ENCODE data around the gene LAMA5. TPM values are rescaled to one million over a fixed set of nuclear protein-coding genes. Genes with fewer than 3 reads are reported as not detected.
A peak's percentile ranks its signal among the peaks of the same experiment; 100 is the strongest.

Gene LAMA5
- total RNA-seq, 1 donor from 2014 or later: 55.8 TPM

DNA sequence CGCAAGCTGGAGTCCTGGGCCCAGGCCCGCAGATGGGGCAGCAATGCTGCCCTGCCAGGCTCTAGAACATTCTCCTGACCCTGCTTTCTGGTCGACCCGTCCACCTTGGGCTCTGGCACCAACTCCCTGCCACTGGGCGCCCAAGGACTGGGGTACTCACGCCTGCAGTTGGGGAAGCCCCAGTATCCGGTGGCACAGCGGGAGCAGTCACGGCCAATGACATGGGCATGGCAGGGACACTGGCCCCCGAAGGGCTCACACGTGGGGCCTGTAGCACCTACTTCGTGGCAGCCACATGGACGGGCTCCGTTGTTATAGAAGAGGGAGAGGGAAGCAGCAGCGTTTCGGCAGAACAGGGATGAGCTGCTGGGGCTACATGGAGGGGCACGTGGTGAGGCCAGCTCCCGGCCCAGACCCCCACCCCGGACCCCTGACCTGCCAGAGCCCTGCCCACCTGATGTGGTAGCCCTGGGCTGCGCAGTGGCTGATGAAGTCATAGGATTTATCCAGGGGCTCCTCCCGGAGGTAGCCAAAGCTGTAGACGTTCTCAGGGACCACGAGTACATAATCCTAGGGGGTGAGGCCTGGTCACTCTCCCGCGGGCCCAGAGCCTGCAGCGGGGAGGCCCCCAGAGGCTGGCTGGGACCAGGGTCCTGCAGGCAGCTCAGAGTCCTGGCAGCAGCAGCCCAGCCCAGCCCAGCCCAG, 38.3 kb downstream of the LAMA5 start:
- no peak for DNase-seq

DNA sequence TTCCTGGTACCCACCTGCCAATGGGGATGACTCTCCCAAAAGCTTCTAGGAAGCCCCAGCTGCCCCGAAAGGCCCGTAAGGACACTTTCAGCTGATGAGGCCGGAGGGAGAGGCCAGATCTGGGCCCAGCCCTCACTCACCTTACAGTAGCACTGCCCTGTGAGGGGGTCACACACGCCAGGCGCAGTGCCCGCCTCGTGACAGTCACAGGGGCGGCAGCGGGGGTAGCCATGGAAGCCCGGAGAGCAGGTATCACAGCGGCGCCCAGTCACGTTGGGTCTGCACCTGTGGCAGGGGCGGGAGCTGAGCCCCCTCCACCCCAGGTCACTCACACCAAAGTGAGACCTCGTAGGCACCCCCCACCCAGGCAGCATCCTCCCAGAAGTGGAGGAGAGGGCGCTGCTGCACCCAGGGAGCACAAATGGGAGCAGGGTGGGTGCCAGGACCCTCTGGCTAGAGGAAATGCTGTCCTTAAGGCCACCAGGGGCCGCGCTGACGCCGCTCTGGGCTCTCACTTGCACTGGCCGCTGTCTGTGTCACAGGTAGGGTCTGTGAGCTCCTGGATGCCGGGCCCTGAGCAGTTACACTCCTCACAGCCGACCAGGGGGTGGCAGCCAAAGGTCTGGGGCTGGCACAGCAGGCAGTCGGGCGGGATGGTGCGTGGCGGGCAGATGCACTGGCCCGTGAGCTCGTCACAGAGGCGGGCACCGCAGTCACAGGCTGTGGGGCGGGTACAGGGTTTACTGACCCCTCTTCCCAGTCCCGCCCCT, 39.2 kb downstream of the LAMA5 start:
- DNase-seq: no peak

DNA sequence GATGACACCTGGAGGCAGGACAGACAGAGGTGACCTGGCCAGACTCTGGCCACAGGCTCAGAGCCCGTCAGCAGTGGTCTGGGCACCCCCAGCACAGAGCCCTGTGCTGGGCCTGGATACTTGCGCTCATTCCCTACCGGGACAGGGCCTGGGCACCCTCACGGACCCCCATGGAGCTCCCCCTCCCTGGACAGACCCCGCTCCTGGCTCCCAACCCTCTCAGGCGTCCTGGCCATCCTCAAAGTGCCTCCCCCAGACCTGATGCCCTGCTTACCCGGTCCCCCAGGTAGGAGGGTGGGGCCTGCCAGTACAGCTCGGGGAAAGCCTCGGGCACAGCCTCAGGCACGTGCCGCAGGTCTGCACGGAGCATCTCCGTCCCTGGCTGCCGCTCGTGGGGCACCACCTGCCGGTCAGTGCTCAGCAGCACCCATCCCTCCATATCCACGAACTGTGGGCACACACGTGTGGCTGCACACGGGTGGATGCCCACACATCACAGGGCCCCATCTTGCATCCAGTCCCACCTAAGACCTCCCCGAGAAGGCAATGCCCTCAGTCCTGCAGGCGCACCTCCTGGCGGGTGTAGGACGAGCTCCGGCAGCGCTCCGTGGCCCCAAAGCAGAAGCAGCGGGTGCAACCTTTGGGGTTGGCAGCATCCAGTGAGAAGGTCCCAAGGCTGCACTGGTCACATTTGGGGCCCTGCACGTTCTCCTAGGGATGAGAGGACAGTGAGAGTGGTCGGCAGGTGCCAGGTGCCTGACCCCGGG, 40.0 kb downstream of the LAMA5 start:
- DNase-seq: no peak

DNA sequence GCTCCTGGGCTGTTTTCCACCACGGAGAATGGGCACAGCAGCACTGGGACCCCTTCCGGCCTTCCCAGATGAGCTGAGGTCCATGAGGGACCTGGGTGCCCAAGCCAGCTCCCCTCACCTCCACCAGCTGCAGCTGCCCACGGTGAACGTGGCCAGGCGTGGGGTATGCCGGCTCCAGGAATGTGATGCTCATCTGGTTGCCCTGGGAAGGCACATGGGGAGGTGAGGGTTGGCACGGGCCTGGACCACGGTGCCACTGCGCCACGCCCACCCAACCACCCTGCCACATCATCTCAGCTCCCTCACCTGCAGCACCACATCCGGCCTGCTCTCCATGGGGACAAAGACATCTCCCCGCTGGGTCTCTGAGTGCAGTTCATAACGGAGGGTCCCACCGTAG, 40.6 kb downstream of the LAMA5 start:
- DNase-seq: no peak

DNA sequence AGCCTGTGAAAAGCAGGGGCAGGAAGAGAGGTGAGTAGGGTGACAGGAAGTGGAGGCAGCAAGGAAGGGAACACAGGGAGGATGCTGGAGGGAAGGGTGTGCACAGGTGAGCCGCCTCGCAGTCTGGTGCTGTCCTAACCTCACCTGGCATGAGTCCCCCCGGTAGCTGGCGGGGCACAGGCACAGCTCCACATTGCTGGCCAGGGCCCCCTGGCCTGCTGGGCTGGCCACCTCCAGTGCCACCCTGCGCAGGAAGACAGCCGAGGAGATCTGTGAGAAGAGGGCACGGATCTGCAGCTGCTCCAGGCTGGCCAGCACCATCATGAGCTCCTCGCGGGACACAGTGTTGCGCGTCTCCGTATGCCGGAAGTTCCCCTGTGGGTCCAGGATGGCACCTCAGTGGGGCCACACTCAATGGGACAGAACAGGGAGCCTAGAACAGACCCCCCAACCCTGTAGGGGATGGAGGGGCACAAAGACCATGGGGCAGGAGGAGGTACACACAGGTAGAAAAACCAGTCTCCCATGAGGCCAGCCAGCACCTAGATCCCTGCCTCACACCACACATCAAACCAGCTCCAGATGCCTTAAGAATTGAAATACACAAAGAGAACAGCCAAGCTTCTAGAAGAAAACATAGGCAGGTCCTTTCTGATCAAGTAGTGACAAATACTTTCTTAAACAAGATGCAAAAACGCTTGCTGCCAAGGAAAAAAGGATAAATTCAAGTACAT, 41.8 kb downstream of the LAMA5 start:
- no peak for DNase-seq

DNA sequence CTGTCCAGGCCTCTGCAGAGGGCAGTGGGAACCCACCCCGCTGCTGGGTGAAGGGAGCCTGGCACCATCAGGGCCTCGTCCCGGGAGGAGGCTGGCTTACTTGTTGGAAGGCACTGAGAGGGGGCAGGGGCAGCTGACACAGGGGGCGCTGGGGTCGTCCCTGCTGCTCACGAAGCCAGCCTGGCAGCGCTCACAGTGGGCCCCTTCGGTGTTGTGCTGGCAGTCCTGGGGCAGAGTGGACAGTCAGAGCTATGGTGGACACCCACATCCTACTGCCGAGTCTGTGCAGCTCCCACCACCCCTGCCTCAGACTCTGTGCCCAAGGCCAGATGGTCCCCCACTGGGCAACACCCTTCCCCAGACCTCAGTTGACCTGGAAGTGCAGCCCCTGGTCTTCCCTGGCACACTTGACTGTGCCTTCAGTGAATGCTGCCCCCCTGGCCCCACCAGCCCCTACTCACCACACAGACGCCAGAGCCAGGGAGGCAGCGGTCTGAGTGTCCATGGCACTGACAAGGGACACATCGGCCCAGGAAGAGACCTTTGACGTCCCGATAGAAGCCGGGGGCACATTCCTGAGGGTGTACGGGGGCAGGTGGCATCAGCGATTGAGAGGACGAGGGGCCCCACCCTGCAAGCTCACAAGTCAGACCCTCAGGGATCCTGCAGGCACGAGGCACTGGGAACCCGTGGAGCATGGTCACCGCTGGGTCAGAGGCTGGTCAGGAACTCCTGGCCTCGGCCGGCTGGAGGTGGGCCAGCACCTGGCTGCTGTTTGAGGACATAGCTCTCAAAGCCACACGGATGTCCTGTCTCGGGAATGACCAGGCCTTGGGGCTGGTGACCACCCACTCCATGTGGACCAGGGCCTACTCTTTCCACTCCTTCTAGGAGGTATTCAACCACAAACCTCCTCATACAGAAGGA, 42.9 kb downstream of the LAMA5 start:
- no peak for DNase-seq

DNA sequence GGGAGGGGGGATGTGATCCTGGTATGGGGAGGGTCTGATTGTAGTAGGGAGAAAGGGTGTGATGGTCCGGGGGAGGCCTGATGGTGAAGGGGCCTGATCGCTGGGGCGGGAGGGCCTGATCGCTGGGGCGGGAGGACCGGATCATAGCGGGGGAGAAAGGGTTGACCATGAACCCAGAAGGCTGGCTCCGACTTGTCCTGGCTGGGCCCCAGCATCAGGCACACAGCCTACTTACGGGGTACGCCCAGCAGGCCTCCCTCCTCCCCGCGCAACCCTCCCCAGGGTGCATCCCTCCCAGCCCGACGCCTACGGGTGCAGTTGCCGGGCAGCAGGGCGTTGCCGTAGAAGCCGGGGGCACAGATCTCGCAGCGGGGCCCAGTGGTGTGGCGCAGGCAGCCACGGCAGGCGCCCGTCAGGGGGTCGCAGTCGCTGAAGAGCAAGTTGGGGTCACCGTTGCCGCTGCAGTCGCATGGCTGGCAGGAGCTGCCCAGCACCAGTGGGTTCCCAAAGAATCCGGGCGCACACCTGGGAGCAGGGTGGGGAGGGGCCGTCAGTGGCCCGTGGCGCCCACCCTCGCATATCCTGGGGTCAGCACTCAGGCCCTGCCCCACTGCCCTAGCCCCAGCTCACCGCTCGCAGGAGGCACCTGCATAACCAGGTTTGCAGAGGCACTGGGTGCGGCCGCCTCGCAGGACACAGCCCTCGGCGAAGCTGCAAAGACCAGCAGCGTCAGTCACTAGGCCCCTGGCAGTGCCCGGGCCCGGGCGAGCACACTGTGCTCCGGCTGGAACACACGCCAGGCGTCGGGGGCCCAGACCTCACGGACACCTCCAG, 43.7 kb downstream of the LAMA5 start:
- DNase-seq: no peak

DNA sequence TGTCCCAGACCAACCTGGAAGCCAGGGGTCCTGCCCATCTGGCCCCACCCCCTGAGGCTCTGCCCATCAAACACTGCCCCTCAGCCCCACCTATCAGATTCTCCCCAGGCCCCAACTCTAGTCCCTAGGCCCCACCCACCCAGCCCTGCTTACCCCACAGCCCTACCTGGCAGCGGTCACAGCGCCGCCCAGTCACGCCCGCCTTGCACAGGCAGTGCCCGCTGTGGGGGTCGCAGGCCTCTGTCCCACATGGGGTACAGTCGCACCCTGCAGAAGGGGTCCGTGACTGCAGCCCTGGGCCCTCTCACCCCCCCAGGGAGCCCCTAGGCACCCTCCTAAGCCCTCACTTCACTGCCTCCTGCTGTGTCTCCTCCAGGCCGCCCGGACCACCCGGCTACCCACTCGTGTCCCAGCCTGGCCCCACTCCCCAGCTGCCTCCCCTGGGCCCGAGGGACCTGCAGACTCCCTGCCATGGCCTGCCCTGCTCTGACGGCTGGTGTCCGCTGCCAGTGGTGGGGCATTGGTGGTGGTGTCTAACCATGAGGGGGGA, 44.5 kb downstream of the LAMA5 start:
- DNase-seq: no peak

DNA sequence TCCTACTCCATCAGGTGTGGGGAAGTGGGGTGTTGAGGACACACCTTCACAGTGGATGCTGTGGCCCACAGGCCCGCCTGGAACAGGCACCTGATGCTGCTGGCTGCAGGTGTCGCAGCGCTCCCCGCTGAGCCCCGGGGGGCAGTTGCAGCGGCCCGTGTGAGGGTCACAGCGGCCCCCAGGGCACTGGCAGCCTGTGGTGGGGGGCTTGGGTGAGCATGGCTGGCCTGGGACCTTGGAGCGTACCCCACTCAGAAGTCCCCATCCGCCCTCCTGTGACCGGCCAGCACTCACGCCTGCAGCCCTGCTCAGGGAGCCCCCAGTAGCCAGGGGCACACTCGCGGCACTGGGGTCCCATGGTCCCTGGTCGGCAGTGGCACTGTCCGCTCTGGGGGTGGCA, 45.1 kb downstream of the LAMA5 start:
- no peak for DNase-seq

DNA sequence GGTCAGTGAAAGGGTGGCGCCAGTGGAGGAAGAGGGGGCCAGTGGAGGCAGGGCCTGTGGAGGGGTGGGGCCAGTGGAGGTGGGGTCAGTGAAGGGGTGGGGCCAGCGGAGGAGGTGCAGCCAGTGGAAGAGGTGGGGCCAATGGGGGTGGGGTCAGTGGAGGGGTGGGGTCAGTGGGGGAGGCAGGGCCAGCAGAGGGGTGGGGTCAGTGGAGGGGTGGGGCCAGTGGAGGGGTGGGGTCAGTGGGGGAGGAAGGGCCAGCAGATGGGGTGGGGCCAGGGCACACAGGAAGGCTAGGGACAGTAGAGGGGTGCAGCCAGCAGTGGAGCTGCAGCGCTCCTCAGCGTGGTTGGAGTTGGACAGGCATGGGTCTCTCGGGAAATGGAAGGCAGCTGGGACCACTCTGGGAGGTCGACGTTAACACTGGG, 45.6 kb downstream of the LAMA5 start:
- peak; percentile 48 for DNase-seq

DNA sequence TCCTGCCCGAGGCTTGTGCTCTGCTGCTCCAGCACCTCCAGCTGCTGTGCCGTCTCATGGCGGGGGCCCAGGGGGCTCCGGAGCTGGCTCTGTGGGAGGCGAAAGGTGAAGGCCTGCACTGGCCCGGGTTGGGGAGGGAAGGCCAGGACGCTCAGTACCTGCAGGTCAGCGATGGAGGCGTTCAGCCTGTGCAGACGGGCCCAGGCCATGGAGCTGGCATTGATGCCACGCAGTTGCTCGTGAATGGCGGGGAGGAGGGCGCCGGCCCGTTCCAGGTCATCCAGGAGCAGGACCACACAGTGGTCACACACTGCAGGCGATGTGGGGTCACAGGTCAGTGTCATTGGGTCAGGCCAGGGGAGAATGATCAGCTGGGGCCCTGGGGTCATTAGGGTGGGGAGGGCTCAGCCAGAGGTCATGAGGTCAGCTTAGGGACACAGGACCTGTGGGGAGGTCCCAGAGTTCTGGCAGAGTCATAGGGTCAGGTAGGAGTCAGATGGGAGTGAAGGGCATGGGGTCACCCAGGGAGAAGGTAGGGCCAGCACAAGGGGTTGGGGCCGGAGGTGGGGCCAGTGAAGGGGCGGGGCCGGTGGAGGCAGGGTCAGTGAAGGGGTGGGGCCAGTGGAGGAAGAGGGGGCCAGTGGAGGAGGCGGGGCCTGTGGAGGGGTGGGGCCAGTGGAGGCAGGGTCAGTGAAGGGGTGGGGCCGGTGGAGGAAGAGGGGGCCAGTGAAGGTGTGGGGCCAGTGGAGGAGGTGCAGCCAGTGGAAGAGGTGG, 46.3 kb downstream of the LAMA5 start:
- DNase-seq: peak; percentile 34

DNA sequence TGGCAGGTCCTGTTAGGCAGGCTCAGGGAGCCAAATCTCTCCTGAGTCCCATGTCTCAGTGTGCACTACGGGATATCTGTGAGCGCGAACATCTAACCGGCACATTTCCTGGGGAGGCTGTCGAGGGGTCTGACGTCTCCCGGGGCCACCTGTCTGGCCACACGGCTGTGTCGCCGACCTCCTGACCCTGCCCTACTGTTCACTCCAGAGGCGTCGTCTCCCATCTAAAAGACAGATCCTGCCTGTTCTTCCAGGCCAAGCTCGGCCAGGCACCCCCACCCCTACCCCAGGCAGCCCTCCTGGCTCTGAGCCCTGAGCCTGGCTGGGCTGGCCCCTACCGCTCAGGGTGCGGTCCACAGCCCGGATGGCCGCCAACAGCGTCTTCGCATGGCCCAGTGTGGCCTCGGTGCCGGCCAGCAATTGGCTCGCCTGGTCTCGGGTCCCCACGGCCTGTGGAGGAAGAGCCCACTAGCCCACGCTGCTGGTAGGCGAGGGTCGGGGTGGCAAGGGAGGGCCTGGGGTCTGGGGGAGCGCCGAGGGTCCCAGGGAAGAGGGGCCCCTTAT, 47.7 kb downstream of the LAMA5 start:
- DNase-seq: no peak

DNA sequence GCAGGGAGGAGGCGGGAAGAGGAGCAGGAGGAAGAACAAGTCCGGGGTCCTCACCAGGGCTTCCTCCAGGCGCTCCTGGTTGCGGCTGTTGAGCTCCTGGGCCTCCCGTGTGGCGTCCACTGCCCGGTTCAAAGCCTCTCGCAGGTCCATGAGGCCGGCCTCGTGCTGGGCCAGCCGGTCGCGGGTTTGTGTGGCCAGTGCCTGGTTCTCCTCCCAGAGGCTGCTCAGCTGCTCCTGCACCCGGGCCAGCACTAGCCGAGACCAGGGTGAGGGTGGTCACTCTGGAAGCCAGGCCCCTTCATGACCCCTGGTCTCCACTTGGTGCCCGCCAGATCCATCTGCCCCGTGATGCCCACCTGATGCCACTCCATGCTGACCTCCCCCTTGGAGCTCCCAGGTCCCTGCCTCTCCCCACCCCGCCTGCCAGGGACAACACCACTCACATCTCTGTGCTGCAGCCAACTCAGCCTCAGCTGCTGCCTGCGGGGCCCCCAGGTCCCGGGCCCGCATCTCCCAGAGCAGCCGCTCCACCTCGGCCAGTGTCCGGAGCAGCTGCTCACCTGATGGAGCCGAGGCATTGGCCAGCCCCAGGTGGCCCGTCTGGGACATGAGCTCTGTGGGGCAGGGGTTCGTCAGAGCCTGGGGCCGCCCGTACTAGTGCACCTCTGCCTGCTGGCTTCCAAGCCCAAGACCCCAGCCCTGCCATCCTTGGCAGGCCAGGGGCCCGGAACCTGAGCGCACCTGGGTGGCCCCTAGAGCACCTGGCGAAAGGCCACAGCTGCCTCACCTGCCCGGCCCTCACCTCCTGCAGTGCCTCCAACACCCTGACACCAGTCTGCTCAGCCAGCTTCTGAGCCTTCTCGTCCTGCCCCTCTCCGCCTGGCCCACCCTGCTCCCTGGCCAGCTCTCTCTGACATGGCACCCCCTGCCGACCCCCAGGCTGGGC, 48.4 kb downstream of the LAMA5 start:
- DNase-seq: peak; percentile 15

DNA sequence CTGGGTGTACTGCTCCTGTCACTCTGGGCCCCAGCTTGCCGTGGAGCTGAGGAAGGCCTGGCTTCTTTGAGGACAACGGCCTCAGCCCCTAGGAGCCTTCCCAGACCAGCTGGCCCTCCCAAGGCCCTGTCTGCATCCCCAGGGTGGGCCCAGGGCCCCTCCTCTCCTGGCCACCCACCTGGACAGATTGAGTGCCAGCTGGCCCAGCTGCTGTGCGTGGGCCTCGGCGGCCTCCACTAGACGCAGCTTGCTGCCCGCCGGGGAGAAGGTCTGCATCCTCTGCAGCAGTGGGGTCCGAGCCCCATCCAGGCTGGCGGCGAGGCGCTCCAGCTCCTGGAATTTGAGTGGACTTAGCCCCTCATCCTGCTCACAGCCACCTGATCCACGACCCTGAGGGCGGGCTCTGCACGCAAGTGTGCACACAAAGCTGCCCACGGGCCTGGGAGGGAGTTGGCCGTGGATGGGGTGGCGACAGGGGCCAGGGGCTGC, 49.9 kb downstream of the LAMA5 start:
- DNase-seq: no peak

DNA sequence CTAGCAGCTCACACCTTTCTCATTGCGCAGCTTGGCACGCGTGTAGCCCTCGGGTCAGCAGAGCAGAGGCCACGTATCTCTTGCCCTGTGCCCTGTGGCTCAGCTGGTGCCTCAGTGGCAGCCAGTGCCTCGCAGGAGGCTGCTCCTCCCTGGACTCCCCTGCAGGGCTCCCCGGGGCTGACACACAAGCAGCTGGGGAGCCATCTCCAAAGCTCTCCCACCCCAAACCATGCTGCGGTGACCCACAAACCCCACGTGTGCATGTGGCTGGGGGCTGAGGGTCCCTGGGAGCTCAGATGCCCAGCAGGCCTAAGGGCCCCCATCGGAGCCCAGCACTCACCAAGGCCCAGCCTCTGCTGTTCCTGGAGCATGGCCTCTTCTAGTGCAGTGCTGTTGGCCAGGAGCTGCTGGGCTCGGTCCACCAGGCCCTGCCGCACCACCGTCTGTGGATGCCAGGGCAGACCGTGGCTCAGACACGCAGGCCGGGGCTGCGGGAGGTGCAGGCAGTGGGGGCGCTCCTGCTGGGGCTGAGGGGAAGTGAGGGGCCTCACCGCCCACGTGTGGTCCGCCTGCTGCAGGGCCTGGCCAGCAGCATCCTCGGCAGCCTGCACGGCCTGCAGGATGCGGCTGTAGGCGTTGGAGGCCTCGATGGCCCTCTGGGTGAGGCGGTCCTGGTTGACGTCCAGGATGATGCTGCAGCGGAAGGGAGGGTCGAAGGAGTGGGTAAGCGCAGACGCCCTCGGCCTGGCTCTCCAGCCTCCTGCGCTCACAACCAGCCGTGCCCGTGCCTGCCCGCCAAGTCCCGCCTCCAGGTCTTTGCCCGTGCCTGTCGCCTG, 50.6 kb downstream of the LAMA5 start:
- DNase-seq: no peak

DNA sequence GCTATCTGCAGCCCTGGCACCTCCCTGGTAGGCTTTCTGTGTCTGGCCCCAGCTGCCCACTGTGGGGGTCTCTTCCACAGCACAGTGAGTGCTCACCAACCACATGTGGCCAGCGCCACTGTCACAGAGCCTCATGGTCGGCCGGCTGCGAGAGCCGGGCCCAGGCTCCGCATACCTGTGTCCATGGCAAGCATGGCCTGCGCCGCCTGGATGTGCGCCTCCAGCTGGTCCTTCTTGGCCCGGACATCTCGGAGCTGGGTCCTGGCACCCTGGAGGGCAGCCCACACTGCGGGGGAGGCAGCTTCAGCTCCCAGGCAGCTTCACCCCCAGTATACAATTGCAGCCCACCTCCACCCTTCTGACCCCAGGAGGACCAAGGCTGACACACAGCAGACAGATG, 51.3 kb downstream of the LAMA5 start:
- no peak for DNase-seq

Measured in dermis blood vessel endothelial cell (primary cell).